ENCODE results near the gene GPAT3. TPM values are rescaled to one million over a fixed set of nuclear protein-coding genes. Genes with fewer than 3 reads are reported as not detected.

The GPAT3 gene
- total RNA-seq, 1 donor from 2014 or later, result 0.17 TPM

DNA sequence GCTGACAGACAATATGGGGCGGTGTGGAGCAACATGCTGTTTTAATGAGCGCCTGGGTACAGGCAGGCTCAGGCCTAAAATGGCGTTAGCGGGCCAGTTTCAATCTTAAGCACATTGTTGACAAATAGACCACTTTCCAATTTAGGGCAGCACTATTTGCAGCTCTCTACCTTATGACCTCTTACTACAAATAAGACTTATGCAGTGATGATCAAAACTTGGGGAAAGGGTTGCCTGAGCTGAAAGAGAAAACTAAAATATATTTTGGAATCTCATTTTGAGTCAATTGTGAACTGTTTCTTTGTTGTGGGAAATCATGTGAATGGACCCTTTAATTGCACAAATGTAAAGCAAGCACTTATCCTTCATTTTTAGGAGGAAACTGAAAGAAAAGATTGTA, 25.5 kb upstream of the GPAT3 start:
- Mint-ChIP-seq H3K36me3 (ENCODE audit: insufficient read depth) (no peaks in the 10 kb centered on the region), H3K9me3 (ENCODE audit: low read depth) (peaks cover 9% of the 10 kb centered on the region), H3K4me1 (ENCODE audit: low read depth) (no peaks in the 10 kb centered on the region), H3K27me3 (peaks cover 1% of the 10 kb centered on the region), H3K4me3 (ENCODE audit: low read depth) (no peak overlapping the region), H3K27ac (no peak overlapping the region)
- DNase-seq (ENCODE audit: low spot score, unreplicated experiment), result no peak
- TF ChIP-seq, protein P1, sequence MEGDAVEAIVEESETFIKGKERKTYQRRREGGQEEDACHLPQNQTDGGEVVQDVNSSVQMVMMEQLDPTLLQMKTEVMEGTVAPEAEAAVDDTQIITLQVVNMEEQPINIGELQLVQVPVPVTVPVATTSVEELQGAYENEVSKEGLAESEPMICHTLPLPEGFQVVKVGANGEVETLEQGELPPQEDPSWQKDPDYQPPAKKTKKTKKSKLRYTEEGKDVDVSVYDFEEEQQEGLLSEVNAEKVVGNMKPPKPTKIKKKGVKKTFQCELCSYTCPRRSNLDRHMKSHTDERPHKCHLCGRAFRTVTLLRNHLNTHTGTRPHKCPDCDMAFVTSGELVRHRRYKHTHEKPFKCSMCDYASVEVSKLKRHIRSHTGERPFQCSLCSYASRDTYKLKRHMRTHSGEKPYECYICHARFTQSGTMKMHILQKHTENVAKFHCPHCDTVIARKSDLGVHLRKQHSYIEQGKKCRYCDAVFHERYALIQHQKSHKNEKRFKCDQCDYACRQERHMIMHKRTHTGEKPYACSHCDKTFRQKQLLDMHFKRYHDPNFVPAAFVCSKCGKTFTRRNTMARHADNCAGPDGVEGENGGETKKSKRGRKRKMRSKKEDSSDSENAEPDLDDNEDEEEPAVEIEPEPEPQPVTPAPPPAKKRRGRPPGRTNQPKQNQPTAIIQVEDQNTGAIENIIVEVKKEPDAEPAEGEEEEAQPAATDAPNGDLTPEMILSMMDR (IDR thresholded peaks at IDR 0.05; ENCODE audit: unreplicated experiment), result no peak

DNA sequence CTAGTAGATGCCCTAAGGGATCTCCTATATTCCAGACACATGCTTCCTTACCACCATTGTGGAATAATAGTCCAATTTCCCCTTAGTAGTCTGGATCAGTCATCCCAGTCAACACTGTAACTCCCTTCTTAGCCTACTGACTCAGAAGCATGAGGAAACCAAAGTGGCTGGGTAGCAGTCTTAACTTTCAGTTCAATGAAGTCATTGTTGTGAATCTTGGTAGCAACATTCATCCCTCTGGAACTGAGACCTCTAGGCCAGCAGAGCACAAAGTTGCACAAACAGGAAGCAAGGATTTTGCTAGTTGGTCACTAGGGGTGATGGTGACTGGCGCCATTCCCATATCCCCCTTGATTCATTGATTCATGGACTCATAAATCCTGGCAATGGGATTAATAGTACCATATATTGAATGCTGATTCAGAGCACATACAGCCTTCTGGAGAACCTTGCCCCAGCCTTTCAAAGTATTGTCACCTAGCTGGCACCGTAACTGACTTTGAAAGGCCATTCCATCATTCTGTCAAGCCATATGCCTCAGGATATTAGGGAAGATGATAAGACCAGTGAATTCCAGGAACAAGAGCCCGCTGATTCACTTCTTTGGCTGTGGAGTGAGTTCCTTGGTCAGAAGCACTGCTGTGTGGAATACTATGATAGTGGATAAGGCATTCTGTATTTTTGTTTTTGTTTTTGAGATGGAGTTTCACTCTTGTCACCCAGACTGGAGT, 19.7 kb upstream of the GPAT3 start:
- no peak for DNase-seq (ENCODE audit: low spot score, unreplicated experiment)
- H3K4me1 Mint-ChIP-seq (ENCODE audit: low read depth), result no peaks in the 10 kb centered on the region
- no peaks in the 10 kb centered on the region for H3K27me3 Mint-ChIP-seq
- H3K4me3 Mint-ChIP-seq (ENCODE audit: low read depth), result no peak overlapping the region
- no peak overlapping the region for H3K27ac Mint-ChIP-seq
- TF ChIP-seq, protein P1 (IDR thresholded peaks at IDR 0.05; ENCODE audit: unreplicated experiment), result no peak
- H3K36me3 Mint-ChIP-seq (ENCODE audit: insufficient read depth), result no peaks in the 10 kb centered on the region
- H3K9me3 Mint-ChIP-seq (ENCODE audit: low read depth), result no peaks in the 10 kb centered on the region

DNA sequence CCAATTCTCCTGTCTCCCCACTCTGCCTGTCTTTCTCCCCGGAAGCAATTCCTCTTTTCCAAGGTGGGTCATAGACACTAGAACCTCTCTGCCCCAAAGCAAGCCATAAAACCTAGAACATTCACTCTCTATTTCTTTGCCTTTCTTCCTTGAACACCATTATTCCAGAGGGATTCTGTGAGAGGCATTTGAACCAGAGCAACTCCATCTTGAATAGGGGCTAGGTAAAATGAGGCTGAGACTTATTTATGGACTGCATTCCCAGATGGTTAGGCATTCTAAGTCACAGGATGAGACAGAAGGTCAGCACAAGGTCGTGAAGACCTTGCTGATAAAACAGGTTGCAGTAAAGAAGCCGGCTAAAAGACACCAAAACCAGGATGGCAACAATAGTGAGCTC, 13.7 kb upstream of the GPAT3 start:
- H3K9me3 Mint-ChIP-seq (ENCODE audit: low read depth), result no peaks in the 10 kb centered on the region
- no peak overlapping the region for H3K4me3 Mint-ChIP-seq (ENCODE audit: low read depth)
- H3K27ac Mint-ChIP-seq, result no peak overlapping the region
- no peaks in the 10 kb centered on the region for H3K4me1 Mint-ChIP-seq (ENCODE audit: low read depth)
- H3K27me3 Mint-ChIP-seq, result no peaks in the 10 kb centered on the region
- TF ChIP-seq, protein P1 (IDR thresholded peaks at IDR 0.05; ENCODE audit: unreplicated experiment), result no peak
- DNase-seq (ENCODE audit: low spot score, unreplicated experiment), result no peak
- H3K36me3 Mint-ChIP-seq (ENCODE audit: insufficient read depth), result no peaks in the 10 kb centered on the region

DNA sequence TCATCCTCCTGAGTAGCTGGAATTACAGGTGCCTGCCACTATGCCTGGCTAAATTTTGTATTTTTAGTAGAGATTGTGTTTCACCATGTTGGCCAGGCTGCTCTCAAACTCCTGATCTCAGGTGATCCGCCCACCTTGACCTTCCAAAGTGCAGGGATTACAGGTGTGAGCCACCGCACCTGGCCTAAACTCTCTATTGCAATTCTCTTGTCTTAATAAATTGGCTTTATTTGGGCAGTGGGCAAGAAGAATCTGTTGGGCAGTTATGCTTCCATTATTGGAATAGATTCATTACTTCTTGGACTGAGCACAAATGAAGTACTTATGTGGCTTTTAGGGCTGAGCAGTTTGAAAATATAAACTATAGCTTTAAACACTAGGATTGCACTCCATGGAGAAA, 8.2 kb upstream of the GPAT3 start:
- no peak overlapping the region for H3K4me3 Mint-ChIP-seq (ENCODE audit: low read depth)
- H3K27me3 Mint-ChIP-seq, result peaks cover 12% of the 10 kb centered on the region
- H3K36me3 Mint-ChIP-seq (ENCODE audit: insufficient read depth), result no peaks in the 10 kb centered on the region
- DNase-seq (ENCODE audit: low spot score, unreplicated experiment), result no peak
- no peaks in the 10 kb centered on the region for H3K9me3 Mint-ChIP-seq (ENCODE audit: low read depth)
- TF ChIP-seq, protein P1 (IDR thresholded peaks at IDR 0.05; ENCODE audit: unreplicated experiment), result no peak
- no peaks in the 10 kb centered on the region for H3K4me1 Mint-ChIP-seq (ENCODE audit: low read depth)
- H3K27ac Mint-ChIP-seq, result no peak overlapping the region

DNA sequence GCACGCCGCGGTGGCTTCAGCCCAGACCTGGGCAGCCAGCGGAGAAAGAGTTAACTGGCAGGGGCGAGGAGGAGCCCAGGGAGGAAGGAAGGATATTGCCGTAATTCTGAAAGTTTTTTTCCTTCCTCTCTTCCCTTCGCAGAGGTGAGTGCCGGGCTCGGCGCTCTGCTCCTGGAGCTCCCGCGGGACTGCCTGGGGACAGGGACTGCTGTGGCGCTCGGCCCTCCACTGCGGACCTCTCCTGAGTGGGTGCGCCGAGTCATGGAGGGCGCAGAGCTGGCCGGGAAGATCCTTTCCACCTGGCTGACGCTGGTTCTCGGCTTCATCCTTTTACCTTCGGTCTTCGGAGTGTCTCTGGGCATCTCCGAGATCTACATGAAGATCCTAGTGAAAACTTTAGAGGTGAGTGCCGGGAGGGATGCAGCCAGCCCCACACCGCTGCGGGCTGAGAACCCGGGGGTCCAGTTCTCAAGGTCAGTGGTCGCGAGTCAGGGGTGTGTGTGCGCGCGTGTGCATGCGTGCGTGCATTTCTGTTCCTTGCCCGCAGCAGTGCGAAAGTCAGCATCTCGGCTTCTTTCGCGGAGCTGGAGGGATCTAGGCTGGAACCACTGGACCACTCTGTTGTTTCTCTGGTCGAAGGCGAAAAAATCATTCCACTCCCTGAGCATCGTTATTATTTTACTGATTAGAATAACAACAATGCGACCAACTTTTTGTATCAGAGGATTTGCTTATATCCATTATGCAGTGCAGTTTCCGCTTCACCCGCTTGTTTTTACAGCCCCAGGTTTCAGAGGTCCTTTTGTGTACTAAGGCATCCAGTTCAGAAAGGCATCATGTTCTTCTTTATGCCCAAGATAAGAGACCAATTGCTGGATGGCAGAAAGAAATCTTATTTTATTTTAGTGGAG, 709 bp downstream of the GPAT3 start:
- Mint-ChIP-seq H3K27ac (no peak overlapping the region), H3K36me3 (ENCODE audit: insufficient read depth) (no peaks in the 10 kb centered on the region), H3K27me3 (peaks cover 74% of the 10 kb centered on the region), H3K4me3 (ENCODE audit: low read depth) (peak overlapping the region; percentile 75), H3K4me1 (ENCODE audit: low read depth) (peaks cover 6% of the 10 kb centered on the region), H3K9me3 (ENCODE audit: low read depth) (no peaks in the 10 kb centered on the region)
- no peak for DNase-seq (ENCODE audit: low spot score, unreplicated experiment)
- TF ChIP-seq, protein P1 (IDR thresholded peaks at IDR 0.05; ENCODE audit: unreplicated experiment), result no peak
